Fibroblast of lung (primary cell): ENCODE results near the gene TUBG1.

Experiments used
- EZH2 ChIP-seq: IDR thresholded peaks from 2 replicates; pipeline ENCODE4 v1.5.1; 2012; ENCODE audit warnings: low read length, control low read depth, mild to moderate bottlenecking; ENCODE audit errors: missing control alignments
- TF ChIP-seq, protein P1 (sequence below), 2 donors: IDR thresholded peaks in 1 of 2; conservative IDR thresholded peaks in 1 of 2; 1 replicate in 1 of 2; 2 replicates in 1 of 2; pipeline ENCODE4 v1.5.1; 2011 to 2012; ENCODE audit warnings: low read length in 2 of 2, control low read depth in 1 of 2, inconsistent platforms in 1 of 2, low read depth in 1 of 2, mild to moderate bottlenecking in 1 of 2

DNA sequence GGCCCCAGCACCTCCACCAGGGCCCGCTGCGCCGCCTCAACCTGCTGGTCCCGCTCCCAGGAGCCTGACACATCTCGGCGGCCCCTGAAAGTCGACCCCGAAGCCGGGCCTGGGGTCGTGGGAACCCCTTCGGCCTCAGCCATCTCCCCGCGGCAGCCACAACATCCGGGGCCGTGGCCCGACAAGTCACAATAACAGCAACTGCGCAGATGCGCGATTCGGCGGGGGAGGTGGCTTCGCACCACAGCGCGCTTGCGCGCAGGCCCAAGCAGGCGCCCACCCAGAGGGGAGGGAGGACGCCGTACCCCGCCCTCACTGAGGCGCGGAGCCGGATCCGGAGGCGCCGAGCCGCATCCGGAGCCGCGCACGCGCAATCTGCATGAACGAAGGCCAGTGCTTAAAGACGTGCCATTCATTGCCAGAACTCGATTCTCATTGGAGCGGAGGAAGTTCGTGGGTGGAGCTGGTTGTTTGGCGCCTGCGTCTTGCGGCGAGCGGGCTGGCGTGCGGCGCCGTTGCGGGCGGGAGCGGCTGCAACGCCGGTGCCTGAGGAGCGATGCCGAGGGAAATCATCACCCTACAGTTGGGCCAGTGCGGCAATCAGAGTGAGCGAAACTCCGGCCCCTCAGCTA is at the start of gene TUBG1, which contains the start of gene RETREG3:
- TF ChIP-seq, protein P1, sequence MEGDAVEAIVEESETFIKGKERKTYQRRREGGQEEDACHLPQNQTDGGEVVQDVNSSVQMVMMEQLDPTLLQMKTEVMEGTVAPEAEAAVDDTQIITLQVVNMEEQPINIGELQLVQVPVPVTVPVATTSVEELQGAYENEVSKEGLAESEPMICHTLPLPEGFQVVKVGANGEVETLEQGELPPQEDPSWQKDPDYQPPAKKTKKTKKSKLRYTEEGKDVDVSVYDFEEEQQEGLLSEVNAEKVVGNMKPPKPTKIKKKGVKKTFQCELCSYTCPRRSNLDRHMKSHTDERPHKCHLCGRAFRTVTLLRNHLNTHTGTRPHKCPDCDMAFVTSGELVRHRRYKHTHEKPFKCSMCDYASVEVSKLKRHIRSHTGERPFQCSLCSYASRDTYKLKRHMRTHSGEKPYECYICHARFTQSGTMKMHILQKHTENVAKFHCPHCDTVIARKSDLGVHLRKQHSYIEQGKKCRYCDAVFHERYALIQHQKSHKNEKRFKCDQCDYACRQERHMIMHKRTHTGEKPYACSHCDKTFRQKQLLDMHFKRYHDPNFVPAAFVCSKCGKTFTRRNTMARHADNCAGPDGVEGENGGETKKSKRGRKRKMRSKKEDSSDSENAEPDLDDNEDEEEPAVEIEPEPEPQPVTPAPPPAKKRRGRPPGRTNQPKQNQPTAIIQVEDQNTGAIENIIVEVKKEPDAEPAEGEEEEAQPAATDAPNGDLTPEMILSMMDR (conservative IDR thresholded peaks at IDR 0.05 in 1 of 2, IDR thresholded peaks at IDR 0.05 in 1 of 2; ENCODE audit: low read depth in 1 of 2, low read length in 2 of 2) = peak; percentile 33 to 42
- no peak for TF ChIP-seq EZH2
